AG04450 (cell line): Measurements from ENCODE around the gene PKD1L1. TPM values are rescaled to one million over a fixed set of nuclear protein-coding genes. Genes with fewer than 3 reads are reported as not detected.

ENCODE experiments used
- CTCF ChIA-PET: fragments of 300-600, 350-600 bp; formaldehyde crosslinking; extraction: SDS; loops from one replicate; lab custom pipeline; 2022; ENCODE audit warnings: antibody characterized with exemption, inconsistent platforms; lab: Charles Lee
- POLR2A ChIA-PET: fragments of 350-600 bp; formaldehyde crosslinking; extraction: SDS; loops from one replicate; lab custom pipeline; 2021; ENCODE audit warnings: antibody characterized with exemption, inconsistent platforms; lab: Yijun Ruan, JAX
- DNase-seq: peaks from one replicate; pipeline ENCODE4 v3.0.0-alpha.2; 2011; ENCODE audit warnings: low read depth, low spot score
- H3K27ac ChIP-seq: one replicate; pipeline ENCODE4 v1.5.1; 2012; ENCODE audit warnings: low read depth, low read length, control low read depth
- H3K27me3 ChIP-seq: one replicate; pipeline ENCODE4 v1.6.0; 2012; ENCODE audit warnings: low read length; ENCODE audit not compliant: control insufficient read depth, insufficient read depth
- H3K4me3 ChIP-seq: 2 replicates; pipeline ENCODE4 v1.5.1; 2011; ENCODE audit warnings: mild to moderate bottlenecking, low read depth, low read length, control low read depth
- H3K9me3 ChIP-seq: 2 replicates; pipeline ENCODE4 v1.5.1; 2012; ENCODE audit warnings: low read length; ENCODE audit not compliant: control insufficient read depth, insufficient read depth
- polyA plus RNA-seq: library from polyadenylated mRNA; depleted of rRNA; stranded (reverse); fragments of >200 nt; gene quantifications from 2 replicates; pipeline ENCODE4 v1.2.3, GENCODE V29; 2011
- TF ChIP-seq, protein P1 (sequence below): IDR thresholded peaks from 2 replicates; pipeline ENCODE4 v1.5.1; 2011; ENCODE audit warnings: low read depth, low read length, control low read depth, inconsistent platforms

The PKD1L1 gene
- polyA plus RNA-seq, 1 experiment, result 0.01 TPM

DNA sequence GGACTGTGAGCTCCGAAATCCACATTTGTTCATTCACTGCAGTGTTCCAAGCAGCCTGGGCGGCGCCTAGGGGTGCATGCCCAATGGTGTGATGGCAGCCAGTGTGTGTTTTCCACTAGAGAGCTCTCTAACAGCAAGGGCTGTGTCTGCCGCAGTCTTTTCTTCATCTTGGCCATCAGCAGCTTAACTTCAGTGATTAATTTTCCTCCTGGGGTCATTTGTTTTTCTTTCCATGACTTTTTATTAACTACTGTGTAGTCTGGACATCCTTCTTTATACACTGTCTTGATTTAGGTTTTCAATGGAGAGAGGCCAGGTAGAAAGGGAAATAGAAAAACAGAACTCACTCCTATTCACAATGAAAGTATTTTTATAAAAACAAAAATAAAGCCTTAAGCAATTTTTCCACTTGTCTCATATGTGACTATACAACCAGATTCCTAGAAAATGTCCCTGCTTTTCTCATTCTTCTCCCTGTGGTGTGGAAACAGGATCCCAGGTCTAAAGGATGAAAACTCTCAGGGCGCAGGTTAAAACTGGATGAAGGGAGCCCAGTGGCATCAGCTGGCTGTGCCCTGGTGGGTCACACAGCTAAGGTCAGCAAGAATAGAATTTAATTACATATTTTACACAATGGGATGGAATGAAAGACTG is 176.8 kb downstream of the PKD1L1 start:
- no peak for DNase-seq
- H3K9me3 ChIP-seq, result no peaks in the 10 kb centered on the region
- H3K27me3 ChIP-seq, result no peaks in the 10 kb centered on the region
- TF ChIP-seq, protein P1, sequence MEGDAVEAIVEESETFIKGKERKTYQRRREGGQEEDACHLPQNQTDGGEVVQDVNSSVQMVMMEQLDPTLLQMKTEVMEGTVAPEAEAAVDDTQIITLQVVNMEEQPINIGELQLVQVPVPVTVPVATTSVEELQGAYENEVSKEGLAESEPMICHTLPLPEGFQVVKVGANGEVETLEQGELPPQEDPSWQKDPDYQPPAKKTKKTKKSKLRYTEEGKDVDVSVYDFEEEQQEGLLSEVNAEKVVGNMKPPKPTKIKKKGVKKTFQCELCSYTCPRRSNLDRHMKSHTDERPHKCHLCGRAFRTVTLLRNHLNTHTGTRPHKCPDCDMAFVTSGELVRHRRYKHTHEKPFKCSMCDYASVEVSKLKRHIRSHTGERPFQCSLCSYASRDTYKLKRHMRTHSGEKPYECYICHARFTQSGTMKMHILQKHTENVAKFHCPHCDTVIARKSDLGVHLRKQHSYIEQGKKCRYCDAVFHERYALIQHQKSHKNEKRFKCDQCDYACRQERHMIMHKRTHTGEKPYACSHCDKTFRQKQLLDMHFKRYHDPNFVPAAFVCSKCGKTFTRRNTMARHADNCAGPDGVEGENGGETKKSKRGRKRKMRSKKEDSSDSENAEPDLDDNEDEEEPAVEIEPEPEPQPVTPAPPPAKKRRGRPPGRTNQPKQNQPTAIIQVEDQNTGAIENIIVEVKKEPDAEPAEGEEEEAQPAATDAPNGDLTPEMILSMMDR, result no peak
- no peak overlapping the region for H3K27ac ChIP-seq
- ChIA-PET CTCF (interaction anchor here (0.6 kb wide), 1 partner anchor 48 kb away, joined by 3 read pairs; no protein-coding TSS in a partner anchor), POLR2A (no interaction called here)
- no peak overlapping the region for H3K4me3 ChIP-seq

DNA sequence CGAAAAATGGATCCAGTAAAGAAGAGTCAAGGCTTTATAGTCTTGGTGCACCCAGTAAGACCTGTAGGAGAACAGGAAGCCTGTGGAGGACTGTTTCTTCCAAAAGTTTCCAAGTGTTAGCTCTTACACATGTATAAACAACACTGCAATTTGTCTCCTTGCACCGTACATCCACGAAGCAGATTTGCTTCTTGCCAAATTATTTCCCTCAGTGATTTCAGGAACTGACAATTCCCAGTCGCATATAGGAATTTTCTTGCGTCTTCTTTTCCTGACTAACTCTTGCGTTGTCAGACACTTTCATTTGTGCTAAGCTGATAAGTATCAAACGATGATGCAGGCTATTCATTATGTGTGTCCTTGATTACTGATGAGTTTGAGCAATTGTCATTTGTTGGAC is 182.1 kb downstream of the PKD1L1 start:
- ChIA-PET POLR2A (no interaction called here), CTCF (interaction anchor here (0.6 to 1.4 kb wide), 2 partner anchors 53 kb away, joined by 4 to 5 read pairs; no protein-coding TSS in a partner anchor)
- DNase-seq, result no peak
- no peak overlapping the region for H3K27ac ChIP-seq
- no peaks in the 10 kb centered on the region for H3K9me3 ChIP-seq
- H3K27me3 ChIP-seq, result no peaks in the 10 kb centered on the region
- no peak overlapping the region for H3K4me3 ChIP-seq
- TF ChIP-seq, protein P1, result no peak

DNA sequence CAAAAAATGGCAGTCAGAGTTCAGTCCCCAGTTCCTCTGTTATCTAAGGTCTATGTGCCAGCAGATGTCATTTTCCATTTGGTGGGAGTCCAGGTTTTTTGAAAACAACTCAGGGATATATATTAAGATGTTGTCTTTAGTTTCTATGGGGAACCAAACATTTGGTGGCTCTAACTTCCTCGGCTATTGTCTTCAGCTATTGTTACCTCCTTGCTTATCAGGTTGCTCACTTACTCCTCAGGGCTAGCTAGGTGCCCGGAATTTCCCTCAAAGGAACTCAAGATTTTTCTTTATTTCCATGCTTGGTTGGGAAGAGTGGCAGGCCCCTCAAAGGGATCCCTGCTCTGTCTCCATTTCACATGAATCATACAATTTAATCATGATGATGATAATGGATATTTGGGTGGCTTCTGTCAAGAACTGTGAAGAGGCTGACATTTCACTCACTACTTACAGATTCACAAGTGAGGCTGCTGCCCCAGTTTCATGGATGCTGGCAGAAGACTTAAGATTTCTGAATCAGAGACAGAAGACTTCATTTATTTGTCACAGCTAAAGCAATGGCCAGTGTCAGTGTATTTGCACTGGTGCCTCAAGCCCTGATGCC is 182.8 kb downstream of the PKD1L1 start:
- ChIA-PET POLR2A (no interaction called here), CTCF (interaction anchor here (1.4 kb wide), 2 partner anchors 54 to 499 kb away, joined by 5 read pairs; no protein-coding TSS in a partner anchor)

DNA sequence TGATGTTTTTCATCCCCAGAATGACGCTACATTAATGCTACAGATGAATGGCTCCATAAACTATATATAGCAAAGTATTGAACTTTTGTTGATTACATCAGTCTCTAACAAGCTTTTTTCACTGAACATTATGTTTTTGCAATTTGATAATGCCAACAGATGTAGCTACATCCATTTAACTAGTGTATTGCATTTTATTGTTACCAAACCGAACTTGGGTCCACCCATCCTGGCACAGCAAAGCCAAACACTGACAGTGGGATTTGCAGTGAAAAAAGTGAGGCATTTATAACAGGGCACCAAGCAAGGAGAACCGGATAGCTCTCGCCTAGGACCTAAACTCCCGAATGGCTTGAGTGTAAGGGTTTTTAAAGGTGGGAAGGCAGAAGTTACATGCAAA is 183.5 kb downstream of the PKD1L1 start:
- CTCF ChIA-PET, result interaction anchor here (0.8 to 1.4 kb wide), 3 partner anchors 55 to 498 kb away, joined by 3 to 5 read pairs (median 5); no protein-coding TSS in a partner anchor
- DNase-seq, result no peak
- Histone ChIP-seq H3K27me3 (no peaks in the 10 kb centered on the region), H3K27ac (no peak overlapping the region), H3K9me3 (no peaks in the 10 kb centered on the region), H3K4me3 (no peak overlapping the region)
- TF ChIP-seq, protein P1, result no peak
- POLR2A ChIA-PET, result interaction anchor here (2.2 kb wide), 1 partner anchor 19 kb away, joined by 17 read pairs; no protein-coding TSS in a partner anchor

More for the DNA sequence above, 182.8 kb downstream of the PKD1L1 start:
- DNase-seq, result no peak
- Histone ChIP-seq H3K9me3 (no peaks in the 10 kb centered on the region), H3K4me3 (no peak overlapping the region), H3K27ac (no peak overlapping the region), H3K27me3 (no peaks in the 10 kb centered on the region)
- TF ChIP-seq, protein P1, result no peak
